Occipital lobe (tissue), 2 donors: ENCODE results near the gene CIDEA. TPM values are rescaled to one million over a fixed set of nuclear protein-coding genes. Genes with fewer than 3 reads are reported as not detected.
"Not testable (repeated sequence)": the region's sequence is repeated elsewhere in the genome, so short reads cannot be mapped to it uniquely, and the experiment has no call there.

Experiments used
- DNase-seq: peaks from one replicate; lab custom pipeline; 2025; lab: John Stamatoyannopoulos, UW
- total RNA-seq: library from RNA; depleted of rRNA; stranded (reverse); fragments of >200 nt; gene quantifications from one replicate; pipeline ENCODE4 v1.2.3, GENCODE V29; 2014

CIDEA gene
- total RNA-seq, 1 donor from 2014 or later = 3.3 TPM

DNA sequence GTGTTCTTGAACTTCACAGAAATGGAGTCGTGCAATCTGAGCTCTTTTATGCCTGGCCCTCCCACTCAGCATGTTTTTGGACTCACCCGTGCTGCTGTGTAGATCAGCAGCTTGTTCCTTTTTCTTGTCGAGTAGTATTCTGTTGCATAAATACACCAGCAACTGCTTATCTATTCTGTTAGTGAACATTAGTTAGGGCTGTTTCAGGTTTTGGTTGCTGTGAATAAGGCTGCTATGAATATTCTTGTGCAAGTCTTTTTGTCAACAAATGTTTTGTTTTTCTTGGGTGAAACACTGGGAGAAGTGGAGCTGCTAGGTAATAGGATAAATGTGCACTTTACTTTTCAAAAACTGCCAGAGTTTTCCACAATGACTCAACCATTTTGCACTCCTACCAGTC, 15.3 kb upstream of the CIDEA start:
- DNase-seq = no peak

GRCh38 chr18:12239431-12239830, 14.7 kb upstream of the CIDEA start:
- DNase-seq = no peak

DNA sequence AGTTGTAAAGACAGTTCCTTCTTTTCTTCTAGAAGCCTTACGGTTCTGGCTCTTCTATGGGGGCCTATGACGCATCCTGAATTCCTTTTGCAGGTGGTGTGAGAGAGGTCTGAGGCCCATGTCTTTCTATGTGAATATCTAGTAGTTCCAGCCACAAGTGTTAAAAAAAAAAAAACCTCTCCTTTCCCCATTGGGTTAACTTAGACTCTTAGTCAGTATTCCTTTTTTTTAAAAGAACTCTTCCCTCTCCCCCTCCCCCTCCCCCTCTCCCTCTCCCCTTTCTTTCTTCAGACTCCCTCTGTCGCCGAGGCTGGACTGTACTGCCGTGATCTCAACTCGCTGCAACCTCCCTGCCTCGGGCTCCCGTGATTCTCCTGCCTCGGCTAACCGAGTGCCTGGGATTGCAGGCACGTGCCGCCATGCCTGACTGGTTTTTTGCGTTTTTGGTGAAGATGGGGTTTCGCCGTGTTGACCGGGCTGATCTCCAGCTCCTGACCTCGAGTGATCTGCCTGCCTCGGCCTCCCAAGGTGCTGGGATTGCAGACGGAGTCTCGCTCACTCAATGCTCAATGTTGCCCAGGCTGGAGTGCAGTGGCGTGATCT, 11.4 kb upstream of the CIDEA start:
- no peak for DNase-seq

GRCh38 chr18:12243272-12243671, 10.9 kb upstream of the CIDEA start:
- not testable (repeated sequence) for DNase-seq

- DNase-seq = no peak
These were observed 8.4 kb upstream of the CIDEA start for GRCh38 chr18:12245793-12246135.

DNA sequence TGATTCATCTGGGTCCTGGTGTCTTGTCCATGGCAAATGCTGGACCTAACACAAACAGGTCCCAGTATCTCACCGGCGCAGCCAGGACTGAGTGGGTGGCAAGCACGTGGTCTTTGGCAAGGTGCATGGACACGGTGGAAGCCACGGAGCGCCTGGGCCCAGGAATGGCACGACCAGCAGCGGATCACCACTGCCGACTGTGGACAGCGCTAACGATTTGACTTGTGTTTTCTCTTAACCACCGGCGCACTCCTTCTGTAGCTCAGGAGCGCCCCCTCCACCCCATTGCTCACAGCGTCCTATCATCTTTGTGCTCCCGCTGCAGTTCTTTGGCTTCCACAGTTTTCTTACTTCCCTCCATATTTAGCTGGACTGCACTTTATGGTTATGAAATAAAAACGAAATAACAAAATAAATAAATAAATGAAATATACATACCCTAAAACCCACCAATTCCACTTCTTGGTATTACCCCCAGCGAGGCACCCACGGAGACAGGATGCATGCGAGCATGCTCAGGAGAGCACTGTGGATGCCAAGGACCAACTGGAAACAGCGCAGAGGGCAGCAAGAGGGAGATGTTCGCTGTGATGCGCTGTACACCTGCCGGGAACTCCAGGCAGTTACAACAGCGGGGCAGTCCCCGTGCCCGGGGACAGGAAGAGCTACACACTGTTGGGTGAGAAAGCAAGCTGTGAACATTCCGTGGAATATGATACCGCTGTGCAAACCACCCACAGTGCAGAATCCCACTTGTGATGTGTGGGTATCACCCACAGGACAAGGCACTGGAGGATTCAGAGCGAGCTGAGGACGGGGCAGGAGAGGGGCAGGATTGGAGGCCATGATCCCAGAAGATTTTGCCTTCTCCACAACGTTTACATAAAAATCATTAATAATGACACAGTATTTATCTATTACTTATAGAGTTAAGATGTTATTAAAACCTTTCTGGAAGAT, 7.0 kb upstream of the CIDEA start:
- DNase-seq = no peak

DNA sequence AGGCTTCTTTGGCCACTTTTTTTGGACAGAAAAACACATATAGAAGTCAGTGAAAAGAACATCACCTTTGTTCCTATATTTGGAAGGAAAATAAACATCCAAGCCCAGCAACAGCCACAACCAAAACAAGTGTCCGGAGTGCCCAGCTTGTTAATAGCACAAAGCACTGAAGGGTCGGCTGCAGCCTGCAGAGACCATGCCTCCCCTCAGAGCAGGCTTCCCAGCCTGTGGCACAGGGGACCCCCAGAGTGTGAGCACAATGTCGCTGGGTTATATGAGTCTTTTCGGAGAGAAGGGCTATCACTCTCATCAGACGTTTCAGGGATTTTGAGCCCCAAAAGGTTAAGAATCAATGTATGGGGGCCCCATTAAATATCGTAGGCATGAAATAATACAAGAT, 6.2 kb upstream of the CIDEA start:
- no peak for DNase-seq

- no peak for DNase-seq
These were observed 5.0 kb upstream of the CIDEA start for GRCh38 chr18:12248926-12249720.

GRCh38 chr18:12251311-12251710, 2.9 kb upstream of the CIDEA start:
- no peak for DNase-seq

DNA sequence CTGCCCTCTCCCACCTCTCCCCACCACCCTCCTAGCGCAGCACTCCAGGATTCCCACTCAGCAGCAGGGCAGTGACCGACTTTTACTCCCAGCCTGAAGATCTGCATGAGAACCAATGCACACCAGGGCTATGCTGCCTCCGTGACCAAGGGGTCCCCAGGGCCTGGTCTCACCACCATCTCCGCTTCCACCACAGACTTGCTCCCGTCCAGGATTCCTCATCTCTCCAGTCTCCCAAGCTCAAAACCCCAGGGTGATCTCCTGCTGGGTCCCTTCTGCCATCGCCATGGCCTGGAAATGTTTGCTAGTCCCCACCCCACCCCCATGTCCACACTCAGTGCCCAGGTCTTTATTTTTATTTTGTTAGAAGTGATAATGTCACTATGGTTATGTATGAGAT, 2.1 kb upstream of the CIDEA start:
- no peak for DNase-seq

GRCh38 chr18:12253027-12253426, 1.1 kb upstream of the CIDEA start:
- DNase-seq = no peak

- no peak for DNase-seq
These were observed 462 bp upstream of the CIDEA start for GRCh38 chr18:12253663-12254135.

DNA sequence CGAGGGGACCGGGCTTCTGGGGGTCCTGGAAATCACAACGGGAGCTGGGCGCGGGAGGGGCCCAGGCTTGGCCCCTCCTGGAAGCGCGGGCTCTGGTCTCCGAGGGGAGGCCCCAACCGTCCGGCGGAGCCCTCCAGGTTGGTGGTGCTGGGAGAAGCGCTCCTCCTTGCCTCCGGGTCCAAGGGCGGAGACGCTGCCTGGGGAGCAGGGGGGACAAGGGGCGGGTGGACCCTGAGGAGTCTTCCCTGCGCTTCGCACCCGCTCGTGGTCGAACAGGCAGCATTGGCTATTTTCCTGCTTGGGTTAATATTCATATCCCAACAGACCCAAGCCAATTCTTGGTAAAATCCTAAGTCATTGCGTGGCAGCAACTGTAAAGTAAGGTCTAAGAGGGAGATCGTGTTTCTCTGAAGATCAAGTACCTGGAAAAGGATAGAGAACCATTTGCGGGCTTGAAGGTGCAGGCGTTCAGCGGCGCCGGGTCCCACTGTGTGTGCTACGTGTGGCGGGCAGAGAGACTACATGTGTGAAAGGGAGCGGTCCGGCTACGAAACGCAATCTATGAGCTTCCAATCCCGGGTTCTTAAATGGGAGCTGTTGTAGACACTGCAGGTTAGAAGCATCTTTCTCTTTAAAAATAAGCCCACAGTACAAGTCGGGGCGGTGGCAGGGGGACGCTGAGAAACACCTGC, 805 bp downstream of the CIDEA start:
- peak; percentile 13 for DNase-seq

- peak; percentile 24 for DNase-seq
These were observed 1.5 kb downstream of the CIDEA start for GRCh38 chr18:12255626-12256026.

GRCh38 chr18:12256951-12257350, 2.8 kb downstream of the CIDEA start:
- no peak for DNase-seq

DNA sequence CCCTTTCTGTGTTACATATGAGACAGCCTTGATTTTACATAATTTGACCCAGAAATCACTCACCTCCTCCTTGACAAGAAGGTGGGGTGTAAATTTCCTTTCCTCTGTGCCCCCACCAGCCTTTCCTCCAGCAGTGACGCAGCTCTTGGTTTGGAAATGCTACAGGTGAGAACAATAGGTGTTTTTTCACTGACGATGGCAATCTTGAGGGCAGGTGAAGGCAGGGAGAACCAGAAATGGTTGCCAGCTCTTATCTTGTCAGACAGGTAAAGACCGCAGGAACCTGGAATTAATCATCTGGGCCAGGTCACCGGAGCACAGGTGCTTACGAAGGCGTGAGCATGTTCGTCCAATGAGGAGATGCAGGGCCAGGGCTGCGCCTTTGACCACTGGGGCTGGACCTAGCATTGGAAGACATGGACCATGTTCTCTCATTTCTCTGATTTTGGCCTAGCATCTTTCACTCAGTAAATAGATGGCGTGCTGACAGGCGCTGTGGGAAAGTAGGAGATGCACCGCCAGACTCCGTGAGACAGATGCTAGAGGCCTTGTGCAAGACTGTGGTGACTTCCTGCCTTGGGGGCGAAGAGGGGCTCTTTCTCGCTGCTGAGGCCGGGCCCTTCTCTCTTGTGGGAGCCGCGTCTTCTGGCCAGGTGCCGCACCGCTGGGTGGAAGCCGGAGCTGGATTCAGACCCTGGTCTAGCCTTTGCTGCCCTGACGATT, 4.0 kb downstream of the CIDEA start:
- DNase-seq = no peak

DNA sequence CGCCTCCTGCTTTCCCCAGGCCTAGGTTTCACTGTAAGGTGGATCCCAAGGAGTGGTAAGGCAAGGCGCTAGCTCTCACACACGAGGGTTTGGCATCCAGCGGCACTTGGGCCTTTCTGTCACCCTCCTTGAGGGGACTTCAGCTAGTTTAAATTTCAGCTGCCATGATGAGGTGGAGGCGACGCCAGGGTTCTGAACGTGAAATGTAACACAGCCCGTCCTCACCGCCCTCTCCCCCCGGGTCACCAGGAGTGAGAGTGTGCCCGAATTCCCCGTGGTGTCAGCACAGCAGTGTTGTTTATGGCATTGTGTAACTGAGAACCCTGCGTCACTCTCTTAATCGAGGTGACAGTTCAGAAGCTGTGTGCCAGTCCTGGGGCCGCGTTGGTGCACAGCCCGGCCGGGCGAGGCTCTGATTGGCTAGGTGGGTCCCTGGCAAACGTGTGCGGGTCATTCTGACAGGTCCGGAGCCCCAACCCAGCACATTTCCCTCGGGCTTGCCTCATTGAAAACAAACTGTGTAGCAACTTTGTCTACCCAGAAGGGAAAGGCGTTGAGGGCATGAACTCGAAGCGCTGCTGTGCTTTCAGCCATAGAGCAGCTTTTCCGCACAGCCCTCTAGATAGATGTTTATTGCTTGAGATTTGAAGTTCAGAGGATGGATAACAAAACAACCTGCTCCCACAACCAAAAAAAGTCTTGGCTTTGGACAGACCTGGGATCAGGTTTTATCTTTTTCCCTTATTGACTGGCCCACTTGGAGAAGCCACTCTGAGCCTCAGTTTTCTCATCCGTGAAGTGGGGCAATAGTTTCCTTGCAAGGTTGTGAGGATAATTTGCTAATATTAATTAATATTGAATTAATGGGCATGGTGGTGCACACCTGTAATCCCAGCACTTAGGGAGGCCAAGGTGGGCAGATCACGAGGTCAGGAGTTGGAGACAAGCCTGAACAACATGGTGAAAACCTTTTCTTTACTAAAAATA, 4.9 kb downstream of the CIDEA start:
- no peak for DNase-seq

DNA sequence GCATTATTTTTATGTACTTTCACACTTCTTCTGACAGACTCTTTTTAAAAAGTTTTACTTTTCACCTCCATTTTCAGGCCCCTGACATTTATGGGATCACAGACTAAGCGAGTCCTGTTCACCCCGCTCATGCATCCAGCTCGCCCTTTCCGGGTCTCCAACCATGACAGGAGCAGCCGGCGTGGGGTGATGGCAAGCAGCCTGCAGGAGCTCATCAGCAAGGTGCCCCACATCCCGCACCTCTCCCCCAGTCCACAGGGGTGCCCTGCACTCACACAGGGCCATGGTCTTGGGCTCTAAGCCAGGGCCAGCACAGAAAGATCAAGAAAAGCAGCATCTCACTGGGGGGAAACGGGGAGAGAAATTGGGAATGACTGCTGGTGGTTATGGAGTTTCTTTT, 8.6 kb downstream of the CIDEA start:
- no peak for DNase-seq

DNA sequence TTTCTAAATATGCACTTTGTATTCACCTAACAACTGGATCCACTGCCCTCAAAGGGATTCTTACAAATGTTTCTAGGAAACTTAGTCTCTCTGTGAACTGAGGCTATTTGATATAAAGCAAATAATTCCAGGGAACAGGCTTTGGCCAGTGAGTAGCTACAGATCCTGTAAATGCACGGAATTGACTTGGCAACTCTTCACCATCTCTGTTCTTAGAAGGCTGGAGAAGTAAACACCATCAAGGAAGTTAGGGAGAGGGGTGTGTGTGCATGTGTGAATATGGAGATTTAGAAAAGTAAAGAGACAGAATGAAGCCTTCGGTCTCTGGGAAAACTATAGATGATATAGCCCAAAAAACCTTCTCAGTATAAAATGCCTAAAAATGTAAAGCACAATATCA, 10.7 kb downstream of the CIDEA start:
- no peak for DNase-seq
